T-cell (primary cell): ENCODE data around the gene RSU1. TPM values are rescaled to one million over a fixed set of nuclear protein-coding genes. Genes with fewer than 3 reads are reported as not detected.

Experiments
- ATAC-seq, 4 experiments: fragments of 200-7000 bp in 3 of 4; fragments of 150-1000 bp in 1 of 4; cut with Tn5 transposase; replicated peaks in 1 of 4; 1 replicate in 3 of 4; 2 replicates in 1 of 4; pipeline ENCODE4 v1.10.0; 2021; ENCODE audit warnings: moderate library complexity in 3 of 4, mild to moderate bottlenecking in 2 of 4, moderate number of reproducible peaks in 1 of 4
- CTCF ChIA-PET, 2 donors: fragments of 300-600 bp; sonication (Branson Sonifier 250); formaldehyde crosslinking; loops; one replicate each; lab custom pipeline; 2022; ENCODE audit warnings: antibody characterized with exemption in 2 of 2; lab: Charles Lee
- POLR2A ChIA-PET, 2 donors: fragments of 300-600 bp; sonication (Branson Sonifier 250); formaldehyde crosslinking; loops; one replicate each; lab custom pipeline; 2022; ENCODE audit warnings: antibody characterized with exemption in 2 of 2; lab: Charles Lee
- DNase-seq, 35 experiments: peaks; one replicate each; pipeline versions ENCODE4 v3.0.0 to v3.0.0-alpha.2; 2013 to 2023
- H3K27ac ChIP-seq: one replicate; pipeline ENCODE4 v1.5.1; 2013; ENCODE audit warnings: low read length
- H3K27me3 ChIP-seq, 2 experiments: replicated peaks in 1 of 2; 1 replicate in 1 of 2; 2 replicates in 1 of 2; pipeline versions ENCODE4 v1.6.1 to v1.7.0; 2013; ENCODE audit warnings: low read length in 1 of 2, mixed read lengths in 1 of 2; ENCODE audit not compliant: control insufficient read depth in 2 of 2, insufficient read depth in 2 of 2; ENCODE audit errors: extremely low read depth in 1 of 2
- H3K36me3 ChIP-seq, 2 donors: 1 replicate in 1 of 2; 2 replicates in 1 of 2; pipeline versions ENCODE4 v1.6.1 to v1.7.0; 2013; ENCODE audit warnings: low read length in 1 of 2; ENCODE audit not compliant: control insufficient read depth in 2 of 2, insufficient read depth in 1 of 2; ENCODE audit errors: extremely low read depth in 1 of 2
- H3K4me1 ChIP-seq, 2 experiments: 1 replicate in 1 of 2; 2 replicates in 1 of 2; pipeline versions ENCODE4 v1.6.1 to v1.7.0; 2013; ENCODE audit warnings: low read length in 2 of 2, mixed read lengths in 1 of 2; ENCODE audit not compliant: insufficient read depth in 2 of 2, control insufficient read depth in 1 of 2; ENCODE audit errors: extremely low read depth in 1 of 2
- H3K4me3 ChIP-seq, 2 donors: 1 replicate in 1 of 2; 2 replicates in 1 of 2; pipeline versions ENCODE4 v1.5.1 to v1.7.0; 2013; ENCODE audit warnings: mild to moderate bottlenecking in 2 of 2, low read length in 1 of 2, moderate library complexity in 1 of 2; ENCODE audit not compliant: control insufficient read depth in 1 of 2; ENCODE audit errors: extremely low read depth in 1 of 2
- H3K9me3 ChIP-seq: 2 replicates; pipeline ENCODE4 v1.7.0; 2013
- H3K27ac Mint-ChIP-seq, 2 donors: one replicate each; pipeline ENCODE4 v1.8.0; 2020 to 2021; ENCODE audit warnings: mild to moderate bottlenecking in 2 of 2, mixed read lengths in 2 of 2
- H3K27me3 Mint-ChIP-seq, 2 donors: one replicate each; pipeline ENCODE4 v1.8.0; 2021 to 2022; ENCODE audit warnings: mixed read lengths in 2 of 2
- H3K36me3 Mint-ChIP-seq: one replicate; pipeline ENCODE4 v1.8.0; 2021; ENCODE audit warnings: mixed read lengths
- H3K4me1 Mint-ChIP-seq, 3 donors: one replicate each; pipeline ENCODE4 v1.8.0; 2020 to 2022; ENCODE audit warnings: mixed read lengths in 3 of 3, mild to moderate bottlenecking in 1 of 3
- H3K4me3 Mint-ChIP-seq, 3 donors: one replicate each; pipeline ENCODE4 v1.8.0; 2020 to 2022; ENCODE audit warnings: mild to moderate bottlenecking in 3 of 3, mixed read lengths in 3 of 3, moderate library complexity in 3 of 3
- H3K9me3 Mint-ChIP-seq, 3 donors: one replicate each; pipeline ENCODE4 v1.8.0; 2020 to 2022; ENCODE audit warnings: mixed read lengths in 3 of 3
- WGBS: methylation state at CpG from one replicate; pipeline ENCODE4 v1.1.5; 2013; ENCODE audit warnings: missing lambda C conversion rate; ENCODE audit not compliant: insufficient coverage; 5-methylcytosine and 5-hydroxymethylcytosine counted together
- total RNA-seq, 35 experiments: library from RNA in 6 of 35; stranded (reverse) in 6 of 35; fragments of 120-200 nt in 1 of 35; gene quantifications; one replicate each; pipeline versions ENCODE4 v1.2.1 to v1.2.4 and lab custom pipeline; 2013 to 2026

RSU1 gene
- total RNA-seq, 5 donors from 2014 or later (not counting 1 experiment from before 2014, with no cell fraction given), result 49.5 to 60.4 (median 58.1) TPM

DNA sequence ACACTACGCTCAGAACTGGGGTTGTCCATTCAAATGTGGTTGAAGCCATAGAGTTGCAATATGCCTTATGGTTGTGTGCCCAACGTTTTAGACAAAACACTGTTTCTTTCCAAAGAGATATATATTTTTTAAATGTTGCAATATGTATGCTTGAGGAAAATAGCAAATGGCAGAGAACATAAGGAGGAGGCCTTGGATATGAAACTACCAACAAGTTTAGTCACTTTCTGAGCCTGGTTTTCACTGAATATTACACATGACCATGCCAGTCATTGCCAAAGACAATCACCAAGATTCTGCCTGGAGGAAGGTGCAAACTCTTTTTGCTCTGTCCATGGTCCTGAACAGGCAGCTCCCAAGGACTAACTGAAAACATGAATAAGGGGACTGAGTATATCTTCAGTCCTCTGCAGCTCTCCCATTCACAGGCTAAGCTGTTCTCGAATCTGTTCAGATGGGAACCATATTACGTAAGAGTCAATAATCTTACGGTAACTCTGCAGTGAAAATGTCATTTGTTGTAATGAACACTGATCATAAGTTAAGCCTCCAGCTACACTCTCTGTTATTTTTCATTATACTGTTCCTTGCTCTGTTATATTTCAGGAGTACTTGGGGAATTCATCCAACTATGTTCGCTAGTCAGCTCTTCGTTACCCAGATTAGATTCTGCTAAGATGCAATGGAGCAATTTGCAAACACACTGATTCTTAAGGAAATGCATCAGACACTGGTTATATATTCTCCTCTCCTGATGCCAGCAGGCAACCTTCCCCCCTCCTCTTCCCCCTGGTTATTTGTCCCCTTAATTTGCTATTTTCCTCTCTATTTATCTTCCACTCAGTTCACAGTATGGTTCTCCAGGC, 204.9 kb downstream of the RSU1 start:
- CTCF ChIA-PET, result no interaction called here
- POLR2A ChIA-PET, result no interaction called here
- no peaks in the 10 kb centered on the region for H3K27me3 ChIP-seq
- DNase-seq (peak in 1 of 35 experiments; percentile 29), ATAC-seq (no peak)
- no peak overlapping the region for H3K27ac Mint-ChIP-seq
- no peaks in the 10 kb centered on the region for H3K4me1 ChIP-seq
- peaks cover 8 to 20% (median 18%) of the 10 kb centered on the region in 3 donors for H3K9me3 Mint-ChIP-seq
- no peak overlapping the region for H3K4me3 Mint-ChIP-seq
- no peaks in the 10 kb centered on the region for H3K36me3 ChIP-seq
- H3K36me3 Mint-ChIP-seq, result peaks cover 49% of the 10 kb centered on the region
- H3K27me3 Mint-ChIP-seq, result no peaks in the 10 kb centered on the region
- H3K4me1 Mint-ChIP-seq, result no peaks in the 10 kb centered on the region
- H3K4me3 ChIP-seq, result no peak overlapping the region
- 100% methylated on average over 1 of the region's 7 CpGs for WGBS
- H3K9me3 ChIP-seq, result no peaks in the 10 kb centered on the region
- no peak overlapping the region for H3K27ac ChIP-seq

DNA sequence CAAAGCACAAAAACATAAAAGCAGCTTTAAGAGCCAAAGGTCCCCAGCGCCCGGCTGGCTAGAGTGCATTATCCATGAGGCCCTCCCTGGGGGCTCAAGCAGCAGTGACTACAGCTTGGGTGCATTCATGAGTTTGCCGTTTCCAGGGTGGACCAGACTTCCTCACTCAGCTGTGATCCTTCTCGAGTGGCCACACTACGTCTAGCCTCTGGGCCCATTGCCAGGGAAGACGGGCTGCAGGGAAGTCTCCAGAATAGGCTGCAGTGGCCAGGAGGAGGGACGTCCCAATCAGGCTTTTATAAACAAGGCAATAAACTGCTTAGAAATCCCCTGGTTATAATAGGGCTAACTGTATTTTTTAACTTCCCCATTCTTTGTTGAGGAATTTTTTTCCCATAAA, 206.2 kb downstream of the RSU1 start:
- no peaks in the 10 kb centered on the region for H3K36me3 ChIP-seq
- 86% methylated on average over 6 of the region's 7 CpGs for WGBS
- DNase-seq (no peak), ATAC-seq (no peak)
- H3K4me3 ChIP-seq, result no peak overlapping the region
- H3K27me3 ChIP-seq, result no peaks in the 10 kb centered on the region
- no peak overlapping the region for H3K27ac ChIP-seq
- Mint-ChIP-seq H3K27ac (no peak overlapping the region), H3K4me3 (no peak overlapping the region), H3K9me3 (peaks cover 5 to 7% (median 6%) of the 10 kb centered on the region in 3 donors), H3K36me3 (peaks cover 45% of the 10 kb centered on the region), H3K4me1 (no peaks in the 10 kb centered on the region), H3K27me3 (no peaks in the 10 kb centered on the region)
- CTCF ChIA-PET, result no interaction called here
- H3K9me3 ChIP-seq, result no peaks in the 10 kb centered on the region
- POLR2A ChIA-PET, result no interaction called here
- H3K4me1 ChIP-seq, result no peaks in the 10 kb centered on the region

- WGBS, result 93% methylated on average over 3 of the region's 8 CpGs
These were observed 208.0 kb downstream of the RSU1 start for GRCh38 chr10:16609211-16609610.

DNA sequence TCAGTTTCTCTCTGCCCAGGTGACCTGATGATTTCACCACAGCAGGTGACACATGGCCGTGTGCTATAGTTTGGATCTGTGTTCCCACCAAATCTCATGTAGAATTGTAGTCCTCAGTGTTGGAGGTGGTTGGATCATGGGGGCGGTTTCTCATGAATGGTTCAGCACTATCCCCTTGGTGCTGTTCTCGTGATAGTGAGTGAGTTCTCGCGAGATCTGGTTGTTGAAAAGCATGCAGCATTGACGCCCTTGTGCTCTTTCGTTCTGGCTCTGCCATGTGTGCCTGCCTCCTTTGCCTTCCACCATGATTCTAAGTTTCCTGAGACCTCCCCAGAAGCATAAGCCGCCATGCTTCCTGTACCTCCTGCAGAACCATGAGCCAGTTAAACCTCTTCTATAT, 210.3 kb downstream of the RSU1 start:
- WGBS, result 100% methylated on average over 6 of the region's 8 CpGs
- no peaks in the 10 kb centered on the region for H3K4me1 ChIP-seq
- no peak overlapping the region for H3K27ac ChIP-seq
- no peaks in the 10 kb centered on the region for H3K9me3 ChIP-seq
- POLR2A ChIA-PET, result no interaction called here
- no peak for DNase-seq
- Mint-ChIP-seq H3K4me3 (no peak overlapping the region), H3K27ac (no peak overlapping the region), H3K9me3 (no peaks in the 10 kb centered on the region), H3K36me3 (peaks cover 57% of the 10 kb centered on the region), H3K27me3 (no peaks in the 10 kb centered on the region), H3K4me1 (no peaks in the 10 kb centered on the region)
- no peaks in the 10 kb centered on the region for H3K27me3 ChIP-seq
- CTCF ChIA-PET, result interaction anchor here in 1 of 2 donors (0.5 kb wide), 1 partner anchor 41 kb away, joined by 3 read pairs; no protein-coding TSS in a partner anchor
- no peak overlapping the region for H3K4me3 ChIP-seq
- no peak for ATAC-seq
- no peaks in the 10 kb centered on the region for H3K36me3 ChIP-seq

More at GRCh38 chr10:16609211-16609610, 208.0 kb downstream of the RSU1 start:
- Mint-ChIP-seq H3K27me3 (no peaks in the 10 kb centered on the region), H3K27ac (no peak overlapping the region), H3K4me3 (no peak overlapping the region), H3K36me3 (peaks cover 40% of the 10 kb centered on the region), H3K4me1 (no peaks in the 10 kb centered on the region), H3K9me3 (no peaks in the 10 kb centered on the region)
- no peak for ATAC-seq
- POLR2A ChIA-PET, result no interaction called here
- Histone ChIP-seq H3K4me3 (no peak overlapping the region), H3K36me3 (no peaks in the 10 kb centered on the region), H3K27ac (no peak overlapping the region), H3K27me3 (no peaks in the 10 kb centered on the region), H3K4me1 (no peaks in the 10 kb centered on the region), H3K9me3 (no peaks in the 10 kb centered on the region)
- DNase-seq, result no peak
- CTCF ChIA-PET, result no interaction called here

- 87% methylated on average over 4 of the region's 6 CpGs for WGBS
- no peaks in the 10 kb centered on the region for H3K27me3 ChIP-seq
- H3K4me1 ChIP-seq, result no peaks in the 10 kb centered on the region
- DNase-seq (no peak), ATAC-seq (no peak)
- Mint-ChIP-seq H3K27ac (no peak overlapping the region), H3K36me3 (peaks cover 60% of the 10 kb centered on the region), H3K4me3 (no peak overlapping the region), H3K4me1 (no peaks in the 10 kb centered on the region), H3K9me3 (no peaks in the 10 kb centered on the region), H3K27me3 (no peaks in the 10 kb centered on the region)
- no peaks in the 10 kb centered on the region for H3K36me3 ChIP-seq
- H3K9me3 ChIP-seq, result no peaks in the 10 kb centered on the region
- CTCF ChIA-PET, result interaction anchor here in 1 of 2 donors (0.5 kb wide), 1 partner anchor 41 kb away, joined by 3 read pairs; no protein-coding TSS in a partner anchor
- no peak overlapping the region for H3K4me3 ChIP-seq
- POLR2A ChIA-PET, result no interaction called here
- H3K27ac ChIP-seq, result no peak overlapping the region
These were observed 210.8 kb downstream of the RSU1 start for GRCh38 chr10:16606421-16606820.

DNA sequence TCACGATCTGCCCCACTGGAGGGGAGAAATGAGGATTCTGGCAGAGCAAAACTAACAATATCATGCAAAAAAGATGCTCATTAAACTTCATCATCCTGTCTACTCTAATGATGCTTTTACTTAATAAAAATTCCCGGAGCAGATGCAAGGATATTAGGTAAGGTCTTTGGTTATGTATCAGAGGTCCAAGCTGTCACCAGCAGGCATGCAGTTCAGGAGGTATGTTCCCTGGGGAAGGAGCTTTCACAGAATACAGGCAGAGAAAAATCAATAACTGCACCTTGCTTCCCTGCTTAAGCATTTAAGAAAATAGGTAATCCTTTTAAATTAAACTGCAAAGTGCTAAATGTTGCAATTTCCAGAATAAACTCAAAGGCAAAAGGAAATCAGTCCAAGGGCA, 213.9 kb downstream of the RSU1 start:
- H3K27me3 ChIP-seq, result no peaks in the 10 kb centered on the region
- Mint-ChIP-seq H3K4me3 (no peak overlapping the region), H3K27me3 (no peaks in the 10 kb centered on the region), H3K4me1 (no peaks in the 10 kb centered on the region), H3K9me3 (no peaks in the 10 kb centered on the region), H3K36me3 (peaks cover 68% of the 10 kb centered on the region), H3K27ac (no peak overlapping the region)
- ATAC-seq (no peak), DNase-seq (no peak)
- ChIA-PET CTCF (interaction anchor here in 1 of 2 donors (0.6 kb wide), 1 partner anchor 301 kb away, joined by 3 read pairs; no protein-coding TSS in a partner anchor), POLR2A (no interaction called here)
- no CpG with 5 or more reads among the region's 2 CpGs for WGBS
- no peak overlapping the region for H3K27ac ChIP-seq
- no peaks in the 10 kb centered on the region for H3K4me1 ChIP-seq
- no peak overlapping the region for H3K4me3 ChIP-seq
- H3K36me3 ChIP-seq, result no peaks in the 10 kb centered on the region
- no peaks in the 10 kb centered on the region for H3K9me3 ChIP-seq
